Prostate gland (tissue), 2 donors: ENCODE results near the gene SLC12A8. TPM values are rescaled to one million over a fixed set of nuclear protein-coding genes. Genes with fewer than 3 reads are reported as not detected.

ENCODE experiments used
- DNase-seq: peaks from one replicate; pipeline ENCODE4 v3.0.0-alpha.2; 2019; ENCODE audit warnings: low spot score
- H3K27ac ChIP-seq, 2 donors: fragments of 200-600 bp; sonication (generic); 2 replicates each; pipeline ENCODE4 v1.5.1; 2017 to 2019
- H3K27me3 ChIP-seq: fragments of 200-600 bp; sonication (generic); replicated peaks from 2 replicates; pipeline ENCODE4 v1.5.1; 2019; ENCODE audit not compliant: insufficient read depth
- H3K36me3 ChIP-seq, 2 donors: fragments of 200-600 bp; sonication (generic); 1 replicate in 1 of 2; 2 replicates in 1 of 2; pipeline versions ENCODE4 v1.5.1 to v1.8.1; 2017 to 2019
- H3K4me1 ChIP-seq: fragments of 200-600 bp; sonication (generic); replicated peaks from 2 replicates; pipeline ENCODE4 v1.5.1; 2019
- H3K4me3 ChIP-seq, 2 donors: fragments of 200-600 bp; sonication (generic); 2 replicates each; pipeline ENCODE4 v1.5.1; 2017 to 2019
- H3K9me3 ChIP-seq: fragments of 200-600 bp; sonication (generic); 2 replicates; pipeline ENCODE4 v1.5.1; 2017
- POLR2A ChIP-seq: fragments of 450-650 bp; IDR thresholded peaks from one replicate; pipeline ENCODE4 v1.6.1; 2016; ENCODE audit warnings: antibody characterized with exemption, mild to moderate bottlenecking
- POLR2AphosphoS5 ChIP-seq: sonication (generic); formaldehyde crosslinking; IDR thresholded peaks from one replicate; pipeline ENCODE4 v1.6.1; 2017; ENCODE audit warnings: antibody characterized with exemption
- whole genome bisulfite sequencing: methylation state at CpG from one replicate; pipeline ENCODE4 v1.1.5; 2018; 5-methylcytosine and 5-hydroxymethylcytosine counted together
- intact Hi-C: fragments of 100-400 bp; cut with DNase I; formaldehyde crosslinking; loops from one replicate; pipeline ENCODE4 v1.14.2; 2022
- total RNA-seq, 2 donors: library from RNA; depleted of rRNA; stranded (reverse); fragments of >200 nt; gene quantifications; one replicate each; pipeline ENCODE4 v1.1.0, GENCODE V29; 2016
- TF ChIP-seq, protein P1 (sequence below), 4 experiments: fragments of 200-600 bp in 2 of 4; fragments of 450-650 bp in 2 of 4; sonication (generic) in 2 of 4; IDR thresholded peaks; 1 replicate in 3 of 4; 2 replicates in 1 of 4; pipeline ENCODE4 v1.5.1; 2016 to 2019; ENCODE audit warnings: antibody characterized with exemption in 4 of 4, mild to moderate bottlenecking in 2 of 4, moderate library complexity in 2 of 4

The SLC12A8 gene, protein sequence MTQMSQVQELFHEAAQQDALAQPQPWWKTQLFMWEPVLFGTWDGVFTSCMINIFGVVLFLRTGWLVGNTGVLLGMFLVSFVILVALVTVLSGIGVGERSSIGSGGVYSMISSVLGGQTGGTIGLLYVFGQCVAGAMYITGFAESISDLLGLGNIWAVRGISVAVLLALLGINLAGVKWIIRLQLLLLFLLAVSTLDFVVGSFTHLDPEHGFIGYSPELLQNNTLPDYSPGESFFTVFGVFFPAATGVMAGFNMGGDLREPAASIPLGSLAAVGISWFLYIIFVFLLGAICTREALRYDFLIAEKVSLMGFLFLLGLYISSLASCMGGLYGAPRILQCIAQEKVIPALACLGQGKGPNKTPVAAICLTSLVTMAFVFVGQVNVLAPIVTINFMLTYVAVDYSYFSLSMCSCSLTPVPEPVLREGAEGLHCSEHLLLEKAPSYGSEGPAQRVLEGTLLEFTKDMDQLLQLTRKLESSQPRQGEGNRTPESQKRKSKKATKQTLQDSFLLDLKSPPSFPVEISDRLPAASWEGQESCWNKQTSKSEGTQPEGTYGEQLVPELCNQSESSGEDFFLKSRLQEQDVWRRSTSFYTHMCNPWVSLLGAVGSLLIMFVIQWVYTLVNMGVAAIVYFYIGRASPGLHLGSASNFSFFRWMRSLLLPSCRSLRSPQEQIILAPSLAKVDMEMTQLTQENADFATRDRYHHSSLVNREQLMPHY
- 10 to 100 TPM in 1 of 2 donors, 1 to 10 TPM in 1; 6.5 to 16.4 TPM for total RNA-seq

DNA sequence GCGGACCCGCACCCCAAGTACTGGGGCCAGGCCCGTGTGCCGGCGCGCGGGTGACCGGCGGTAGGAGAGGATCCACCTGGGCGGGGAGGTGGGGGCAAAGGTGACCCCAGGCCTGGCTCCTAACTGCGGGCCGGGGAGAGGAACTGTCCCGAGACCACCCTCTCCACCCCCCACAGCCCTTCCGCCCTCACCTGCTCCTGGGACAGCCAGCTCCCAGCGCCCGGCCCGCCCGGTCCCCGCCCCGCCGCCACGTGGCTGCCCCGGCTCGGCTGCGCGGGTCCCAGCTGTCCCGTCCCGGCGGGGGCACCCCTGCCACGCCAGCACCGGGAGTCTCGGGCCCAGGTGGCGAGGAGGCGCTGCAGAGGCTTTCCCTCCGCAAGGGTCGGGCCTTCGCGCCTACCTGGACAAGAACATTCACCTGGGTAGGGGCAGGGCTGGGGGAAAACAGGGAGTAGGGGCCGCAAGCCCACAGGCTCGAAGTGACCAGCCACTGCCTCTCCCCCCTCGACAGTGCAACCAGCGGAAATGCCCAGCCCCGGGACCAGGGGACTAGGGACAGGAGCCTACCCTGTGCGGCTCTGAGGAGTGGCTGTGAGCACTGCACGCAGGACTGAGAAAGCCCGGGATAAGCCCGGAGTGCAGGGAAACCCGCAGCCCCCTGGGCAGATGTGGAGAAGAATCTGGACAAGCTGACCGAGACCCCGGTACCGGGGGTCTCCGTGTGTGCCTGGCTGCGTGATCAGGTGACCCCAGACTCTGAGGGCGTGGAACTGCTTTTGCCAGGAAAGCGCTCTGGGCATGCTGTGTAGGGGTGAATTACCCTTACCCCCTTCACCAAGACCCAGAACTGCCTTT lies at the start of gene SLC12A8:
Gene SLC12A8, minus strand, starts transcription at position 240 of the 855 bp plus-strand sequence. CDS start 1,399 bp downstream, outside the sequence.
- Histone ChIP-seq H3K9me3 (no peaks in the 10 kb centered on the region), H3K27me3 (no peaks in the 10 kb centered on the region), H3K4me3 (peak within 1 kb of the TSS; percentile 52 to 53), H3K27ac (peak within 1 kb of the TSS in 1 of 2 donors; percentile 18), H3K36me3 (no peaks in the 10 kb centered on the region), H3K4me1 (no peaks in the 10 kb centered on the region)
- TF ChIP-seq POLR2A (no peak), POLR2AphosphoS5 (no peak)
- TF ChIP-seq, protein P1, sequence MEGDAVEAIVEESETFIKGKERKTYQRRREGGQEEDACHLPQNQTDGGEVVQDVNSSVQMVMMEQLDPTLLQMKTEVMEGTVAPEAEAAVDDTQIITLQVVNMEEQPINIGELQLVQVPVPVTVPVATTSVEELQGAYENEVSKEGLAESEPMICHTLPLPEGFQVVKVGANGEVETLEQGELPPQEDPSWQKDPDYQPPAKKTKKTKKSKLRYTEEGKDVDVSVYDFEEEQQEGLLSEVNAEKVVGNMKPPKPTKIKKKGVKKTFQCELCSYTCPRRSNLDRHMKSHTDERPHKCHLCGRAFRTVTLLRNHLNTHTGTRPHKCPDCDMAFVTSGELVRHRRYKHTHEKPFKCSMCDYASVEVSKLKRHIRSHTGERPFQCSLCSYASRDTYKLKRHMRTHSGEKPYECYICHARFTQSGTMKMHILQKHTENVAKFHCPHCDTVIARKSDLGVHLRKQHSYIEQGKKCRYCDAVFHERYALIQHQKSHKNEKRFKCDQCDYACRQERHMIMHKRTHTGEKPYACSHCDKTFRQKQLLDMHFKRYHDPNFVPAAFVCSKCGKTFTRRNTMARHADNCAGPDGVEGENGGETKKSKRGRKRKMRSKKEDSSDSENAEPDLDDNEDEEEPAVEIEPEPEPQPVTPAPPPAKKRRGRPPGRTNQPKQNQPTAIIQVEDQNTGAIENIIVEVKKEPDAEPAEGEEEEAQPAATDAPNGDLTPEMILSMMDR (IDR thresholded peaks at IDR 0.05) = no peak
- intact Hi-C loops = no loop called here
- DNase-seq = no peak
- whole genome bisulfite sequencing = 15% methylated on average over 27 of the region's 55 CpGs

DNA sequence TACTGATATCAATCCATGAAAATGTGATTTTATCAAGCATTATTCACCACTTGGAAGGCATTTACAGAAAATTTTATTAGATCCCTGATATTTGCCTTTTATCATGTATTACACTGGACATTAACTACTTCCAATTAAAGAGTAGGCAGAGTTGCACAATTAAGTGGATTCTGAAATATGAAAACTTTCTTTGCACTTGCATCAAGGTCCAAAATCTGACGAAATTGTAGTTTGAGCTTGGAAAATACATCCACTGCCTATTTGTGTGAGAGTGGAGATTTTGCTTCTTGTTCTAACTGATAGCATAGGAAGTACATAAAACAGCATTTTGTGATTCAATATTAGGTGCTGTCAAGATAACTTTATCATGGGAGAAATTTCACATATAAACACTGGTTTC lies 49.6 kb upstream of the SLC12A8 start:
- Histone ChIP-seq H3K9me3 (no peaks in the 10 kb centered on the region), H3K27me3 (no peaks in the 10 kb centered on the region), H3K4me3 (no peak overlapping the region), H3K36me3 (no peaks in the 10 kb centered on the region), H3K27ac (no peak overlapping the region), H3K4me1 (no peaks in the 10 kb centered on the region)
- WGBS = 55% methylated on average over 1 of the region's 1 CpG
- TF ChIP-seq POLR2A = no peak
- TF ChIP-seq POLR2AphosphoS5 = no peak
- DNase-seq = no peak
- intact Hi-C loops = no loop called here

DNA sequence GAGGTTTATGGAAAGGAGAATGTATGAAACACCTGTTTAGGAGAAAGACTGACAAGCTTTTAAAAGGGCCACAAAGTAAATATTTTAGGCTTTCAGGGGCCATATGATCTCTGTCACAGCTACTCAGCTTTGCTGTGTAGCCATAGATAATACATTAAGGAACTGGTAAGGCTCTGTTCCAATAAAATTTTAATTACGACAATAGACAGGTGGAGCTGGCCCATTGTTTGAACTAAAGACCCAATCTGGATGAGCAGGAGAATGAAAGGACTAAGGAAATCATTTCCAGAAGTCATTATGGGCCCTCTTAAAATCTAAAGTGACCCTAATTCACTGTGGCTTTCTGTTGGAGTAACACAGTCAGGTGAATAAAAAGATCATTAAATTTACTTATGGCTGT lies 48.5 kb upstream of the SLC12A8 start:
- TF ChIP-seq POLR2AphosphoS5 = no peak
- TF ChIP-seq, protein P1 (IDR thresholded peaks at IDR 0.05) = no peak
- TF ChIP-seq POLR2A = no peak
- WGBS = 54% methylated on average over 1 of the region's 1 CpG
- H3K27me3 ChIP-seq = no peaks in the 10 kb centered on the region

DNA sequence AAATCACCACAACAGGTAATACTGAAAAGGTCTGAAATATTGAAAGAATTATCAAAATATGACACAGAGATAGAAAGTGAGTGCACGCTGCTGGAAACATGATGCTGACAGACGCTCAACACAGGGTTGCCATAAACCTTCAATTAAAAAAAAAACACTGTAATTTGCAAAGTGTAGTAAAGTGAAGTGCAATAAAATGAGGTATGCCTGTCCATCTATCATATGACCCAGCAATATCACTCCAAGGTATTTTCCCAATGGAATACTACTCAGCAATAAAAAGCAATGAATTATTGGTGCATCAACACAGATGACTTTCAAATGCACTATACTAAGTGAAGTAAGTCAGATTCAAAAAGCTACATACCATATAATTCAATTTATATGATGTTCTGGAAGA lies 47.6 kb upstream of the SLC12A8 start:
- Histone ChIP-seq H3K27ac (no peak overlapping the region), H3K4me3 (no peak overlapping the region), H3K27me3 (no peaks in the 10 kb centered on the region), H3K4me1 (no peaks in the 10 kb centered on the region), H3K9me3 (no peaks in the 10 kb centered on the region), H3K36me3 (no peaks in the 10 kb centered on the region)
- no peak for DNase-seq
- TF ChIP-seq POLR2A (no peak), POLR2AphosphoS5 (no peak)
- TF ChIP-seq, protein P1 (IDR thresholded peaks at IDR 0.05) = no peak
- 99% methylated on average over 2 of the region's 2 CpGs for WGBS
- intact Hi-C loops = no loop called here

More for the DNA sequence above, 48.5 kb upstream of the SLC12A8 start:
- H3K9me3 ChIP-seq = no peaks in the 10 kb centered on the region
- intact Hi-C loops = no loop called here
- H3K27ac ChIP-seq = no peak overlapping the region
- no peaks in the 10 kb centered on the region for H3K4me1 ChIP-seq
- H3K4me3 ChIP-seq = no peak overlapping the region
- no peak for DNase-seq
- H3K36me3 ChIP-seq = no peaks in the 10 kb centered on the region

DNA sequence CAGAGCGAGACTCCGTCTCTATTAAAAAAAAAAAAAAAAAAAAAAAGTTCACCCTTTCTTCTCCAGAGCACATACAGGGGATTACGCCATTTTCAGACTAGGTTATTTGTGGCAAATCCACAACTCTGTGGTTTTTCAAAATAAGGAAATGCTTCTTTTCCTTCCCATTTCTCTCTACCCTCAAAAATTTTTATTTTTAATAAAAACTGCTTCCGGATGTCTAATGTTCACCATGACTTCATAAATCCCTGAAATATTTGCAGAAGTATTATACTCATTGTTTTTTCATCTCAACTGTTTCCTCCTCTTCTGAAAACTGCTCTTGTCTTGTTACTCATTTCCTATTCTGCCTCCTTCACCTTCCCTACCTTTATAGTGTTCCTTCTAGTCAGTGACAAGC lies 45.0 kb upstream of the SLC12A8 start:
- no peaks in the 10 kb centered on the region for H3K27me3 ChIP-seq
- H3K27ac ChIP-seq = no peak overlapping the region
- no peaks in the 10 kb centered on the region for H3K4me1 ChIP-seq
- 96% methylated on average over 4 of the region's 4 CpGs for WGBS
- no peak for TF ChIP-seq POLR2AphosphoS5
- TF ChIP-seq POLR2A = no peak
- intact Hi-C loops = no loop called here
- H3K36me3 ChIP-seq = no peaks in the 10 kb centered on the region
- H3K4me3 ChIP-seq = no peak overlapping the region
- no peak for DNase-seq
- no peaks in the 10 kb centered on the region for H3K9me3 ChIP-seq
